Immature natural killer cell (primary cell): Measurements from ENCODE around the gene MYOM1. TPM values are rescaled to one million over a fixed set of nuclear protein-coding genes. Genes with fewer than 3 reads are reported as not detected.

Source experiments
- DNase-seq, 3 donors: peaks; one replicate each; pipeline ENCODE4 v3.0.0; 2022; ENCODE audit warnings: mixed read lengths in 1 of 3
- H3K27ac Mint-ChIP-seq, 6 donors: one replicate each; pipeline ENCODE4 v1.8.0; 2020; ENCODE audit warnings: mixed read lengths in 6 of 6, mild to moderate bottlenecking in 5 of 6, inconsistent platforms in 4 of 6, moderate library complexity in 3 of 6
- H3K27me3 Mint-ChIP-seq, 3 donors: one replicate each; pipeline ENCODE4 v1.8.0; 2020 to 2021; ENCODE audit warnings: low read depth in 3 of 3, mild to moderate bottlenecking in 3 of 3, mixed read lengths in 3 of 3, moderate library complexity in 3 of 3, inconsistent platforms in 1 of 3
- H3K36me3 Mint-ChIP-seq, 3 donors: one replicate each; pipeline ENCODE4 v1.8.0; 2020; ENCODE audit warnings: mixed read lengths in 3 of 3, inconsistent platforms in 2 of 3, mild to moderate bottlenecking in 2 of 3
- H3K4me1 Mint-ChIP-seq, 2 donors: one replicate each; pipeline ENCODE4 v1.8.0; 2020; ENCODE audit warnings: inconsistent platforms in 2 of 2, mild to moderate bottlenecking in 2 of 2, mixed read lengths in 2 of 2, moderate library complexity in 1 of 2
- H3K4me3 Mint-ChIP-seq, 5 donors: one replicate each; pipeline ENCODE4 v1.8.0; 2020; ENCODE audit warnings: mild to moderate bottlenecking in 5 of 5, mixed read lengths in 5 of 5, inconsistent platforms in 3 of 5, moderate library complexity in 3 of 5
- H3K9me3 Mint-ChIP-seq, 6 donors: one replicate each; pipeline ENCODE4 v1.8.0; 2020; ENCODE audit warnings: mild to moderate bottlenecking in 6 of 6, mixed read lengths in 6 of 6, inconsistent platforms in 4 of 6, moderate library complexity in 3 of 6
- polyA plus RNA-seq, 3 donors: library from polyadenylated mRNA; unstranded; fragments of 300-500 nt; fragmentation: Illumina TruSeq; gene quantifications; one replicate each; pipeline ENCODE4 v1.2.3, GENCODE V29; 2021

The MYOM1 gene
- polyA plus RNA-seq, 3 donors from 2014 or later, result 0.72 to 1.2 TPM; not detected in 1

DNA sequence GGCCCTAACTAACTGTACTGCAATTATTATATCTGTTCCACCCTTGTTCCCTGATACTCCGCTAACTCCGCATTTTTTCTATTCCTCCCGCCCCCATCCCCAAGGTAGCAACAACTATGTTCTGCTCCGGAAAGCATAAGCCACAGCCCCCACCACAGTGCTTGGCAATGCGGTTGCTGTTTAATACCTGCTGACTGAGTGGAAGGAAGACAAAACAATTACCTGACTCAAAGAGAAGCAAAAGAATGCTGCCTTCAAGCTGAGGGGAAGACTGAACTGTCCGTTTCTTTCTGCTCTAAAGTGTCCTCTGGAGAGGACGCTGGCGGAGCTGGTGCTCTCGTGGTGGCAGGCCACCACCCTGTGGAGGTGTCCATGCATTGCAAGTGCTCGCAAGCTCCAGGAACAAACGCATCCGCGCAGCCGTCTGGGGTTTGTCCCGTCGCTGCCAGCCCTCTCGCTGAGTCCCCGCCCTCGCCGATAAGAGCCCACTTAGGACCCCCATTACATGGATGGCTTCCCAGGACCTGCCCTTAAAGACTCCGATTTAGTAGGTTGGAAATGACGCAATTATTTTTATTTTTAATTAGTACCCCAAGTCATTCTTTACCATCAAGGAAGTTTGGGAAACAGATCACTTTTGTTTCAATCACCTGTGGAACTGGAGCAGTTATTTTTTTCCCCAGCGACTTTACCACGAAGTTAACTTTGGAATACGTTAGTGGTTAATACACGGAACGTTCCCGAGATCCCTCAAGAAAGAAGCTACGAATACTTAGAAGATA lies 26.3 kb upstream of the MYOM1 start:
- H3K27ac Mint-ChIP-seq, result peak overlapping the region; percentile 96 to 99 (median 99)
- peaks cover 12 to 32% (median 30%) of the 10 kb centered on the region in 3 donors for H3K27me3 Mint-ChIP-seq
- H3K36me3 Mint-ChIP-seq, result peaks cover 7 to 19% (median 18%) of the 10 kb centered on the region in 3 donors
- DNase-seq, result peak; percentile 71 to 78 (median 76)
- H3K4me3 Mint-ChIP-seq, result peak overlapping the region; percentile 88 to 99 (median 96)
- peaks cover 44 to 63% of the 10 kb centered on the region in 2 donors for H3K4me1 Mint-ChIP-seq
- H3K9me3 Mint-ChIP-seq, result no peaks in the 10 kb centered on the region

DNA sequence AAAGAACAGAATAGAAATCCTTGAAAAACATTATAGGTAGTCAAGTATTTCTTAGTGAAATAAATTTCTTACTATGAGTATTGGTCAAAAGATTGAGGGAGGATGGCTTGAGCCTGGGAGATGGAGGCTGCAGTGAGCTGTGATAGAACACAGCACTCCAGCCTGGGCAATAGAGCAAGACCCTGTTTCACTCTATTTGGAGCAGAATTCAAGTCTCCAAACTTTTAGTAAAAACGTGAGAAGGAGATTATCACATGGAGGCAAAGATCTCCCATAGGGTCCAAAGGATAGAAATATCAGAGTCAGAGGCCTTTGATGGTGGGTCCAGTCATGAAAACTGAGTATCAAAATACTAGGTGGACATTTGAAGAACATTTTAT lies 25.4 kb upstream of the MYOM1 start:
- no peaks in the 10 kb centered on the region for H3K9me3 Mint-ChIP-seq
- H3K4me1 Mint-ChIP-seq, result peaks cover 37 to 54% of the 10 kb centered on the region in 2 donors
- H3K36me3 Mint-ChIP-seq, result peaks cover under 1 to 20% (median 19%) of the 10 kb centered on the region in 3 donors
- peak overlapping the region; percentile 72 to 99 (median 98) for H3K27ac Mint-ChIP-seq
- peak overlapping the region; percentile 88 to 99 (median 96) for H3K4me3 Mint-ChIP-seq
- DNase-seq, result no peak
- peaks cover 12 to 32% (median 30%) of the 10 kb centered on the region in 3 donors for H3K27me3 Mint-ChIP-seq

DNA sequence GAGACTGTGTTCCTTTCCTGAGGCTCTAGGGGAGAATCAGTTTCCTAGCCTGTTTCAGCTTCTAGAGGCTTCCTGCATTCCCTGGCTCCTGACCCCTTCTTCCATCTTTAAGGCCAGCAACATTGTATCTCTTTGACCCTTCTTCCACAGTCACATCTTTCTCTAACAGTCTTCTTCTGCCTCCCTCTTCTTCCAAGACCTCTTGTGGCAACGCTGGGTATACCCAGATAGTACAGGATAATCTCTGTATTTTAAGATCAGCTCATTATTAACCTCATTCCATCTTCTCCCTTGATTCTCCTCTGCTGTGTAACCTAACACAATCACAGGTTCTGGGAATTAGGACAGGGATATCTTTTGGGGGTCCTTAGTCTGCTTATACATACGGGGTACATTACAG lies 19.0 kb upstream of the MYOM1 start:
- Mint-ChIP-seq H3K27ac (peak overlapping the region in 1 of 6 donors; percentile 51), H3K4me1 (peaks cover 0 to 13% of the 10 kb centered on the region in 2 donors), H3K36me3 (peaks cover 0 to 14% (median 7%) of the 10 kb centered on the region in 3 donors), H3K27me3 (peaks cover 0 to 3% (median 0%) of the 10 kb centered on the region in 3 donors), H3K9me3 (no peaks in the 10 kb centered on the region), H3K4me3 (no peak overlapping the region)
- no peak for DNase-seq

DNA sequence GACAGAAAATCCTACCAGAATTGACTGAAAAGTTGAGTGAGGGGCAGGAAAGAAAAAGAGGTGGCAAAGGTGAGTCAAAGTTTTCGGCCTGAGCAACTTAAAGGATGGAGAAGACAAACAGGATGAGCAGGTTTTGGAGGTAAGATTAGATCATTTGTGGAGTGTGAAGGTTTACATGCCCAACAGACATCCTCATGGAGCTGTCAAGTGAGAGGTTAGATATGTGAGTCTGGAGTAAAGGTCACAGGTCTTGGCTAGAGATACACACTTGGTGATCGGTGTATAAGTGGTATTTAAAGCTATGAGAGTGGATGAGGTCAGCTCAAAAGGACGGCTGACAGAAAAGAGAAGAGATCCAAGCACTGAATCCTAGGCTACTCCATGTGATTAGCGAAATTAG lies 16.7 kb upstream of the MYOM1 start:
- Mint-ChIP-seq H3K4me1 (peaks cover 0 to 6% of the 10 kb centered on the region in 2 donors), H3K27me3 (no peaks in the 10 kb centered on the region), H3K36me3 (peaks cover 0 to 7% (median 7%) of the 10 kb centered on the region in 3 donors), H3K9me3 (no peaks in the 10 kb centered on the region), H3K4me3 (no peak overlapping the region), H3K27ac (no peak overlapping the region)
- no peak for DNase-seq

DNA sequence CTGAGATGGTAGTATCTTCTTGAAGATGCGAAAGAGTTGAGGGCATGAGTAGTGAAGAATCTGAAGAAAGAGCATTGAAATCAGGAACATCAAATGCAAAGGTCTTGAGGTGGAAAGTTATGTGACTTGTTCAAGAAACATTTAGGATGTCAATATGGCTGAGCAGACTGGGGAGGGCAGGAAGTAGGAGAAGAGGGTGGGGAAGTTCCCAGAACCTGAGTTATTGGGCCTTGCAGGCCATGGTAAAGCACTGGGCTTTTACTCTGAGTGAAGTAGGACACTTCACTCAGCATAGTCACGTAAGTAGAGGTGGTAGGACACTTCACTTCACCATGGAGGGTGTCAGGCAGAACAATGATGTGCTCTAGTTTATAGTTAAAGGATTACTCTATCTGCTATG lies 16.1 kb upstream of the MYOM1 start:
- Mint-ChIP-seq H3K36me3 (peaks cover 4 to 10% (median 9%) of the 10 kb centered on the region in 3 donors), H3K4me3 (no peak overlapping the region), H3K27ac (no peak overlapping the region), H3K27me3 (no peaks in the 10 kb centered on the region), H3K4me1 (peaks cover 0 to 6% of the 10 kb centered on the region in 2 donors), H3K9me3 (no peaks in the 10 kb centered on the region)
- DNase-seq, result no peak

DNA sequence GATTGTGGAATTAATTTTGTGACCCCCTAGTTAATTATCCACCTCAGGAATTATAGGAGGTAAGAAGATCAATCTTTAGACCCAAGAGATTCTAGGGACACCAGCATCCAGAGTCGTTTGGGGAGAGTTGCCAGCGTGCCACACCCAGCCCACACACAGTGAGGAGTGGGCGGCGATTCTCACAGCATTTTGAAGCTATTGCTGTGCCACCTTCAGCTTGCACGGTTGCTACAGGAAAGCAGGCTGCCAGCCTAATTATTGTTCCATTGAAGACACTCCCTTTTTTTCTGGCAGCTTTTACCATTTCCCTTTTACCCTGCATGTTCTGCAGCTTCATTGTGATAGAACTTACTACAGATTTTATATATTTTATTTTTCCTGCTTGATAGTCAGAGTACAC lies 14.7 kb upstream of the MYOM1 start:
- Mint-ChIP-seq H3K4me1 (peaks cover 0 to 6% of the 10 kb centered on the region in 2 donors), H3K27me3 (no peaks in the 10 kb centered on the region), H3K4me3 (no peak overlapping the region), H3K27ac (no peak overlapping the region), H3K9me3 (no peaks in the 10 kb centered on the region), H3K36me3 (peaks cover 4 to 6% (median 4%) of the 10 kb centered on the region in 3 donors)
- no peak for DNase-seq

DNA sequence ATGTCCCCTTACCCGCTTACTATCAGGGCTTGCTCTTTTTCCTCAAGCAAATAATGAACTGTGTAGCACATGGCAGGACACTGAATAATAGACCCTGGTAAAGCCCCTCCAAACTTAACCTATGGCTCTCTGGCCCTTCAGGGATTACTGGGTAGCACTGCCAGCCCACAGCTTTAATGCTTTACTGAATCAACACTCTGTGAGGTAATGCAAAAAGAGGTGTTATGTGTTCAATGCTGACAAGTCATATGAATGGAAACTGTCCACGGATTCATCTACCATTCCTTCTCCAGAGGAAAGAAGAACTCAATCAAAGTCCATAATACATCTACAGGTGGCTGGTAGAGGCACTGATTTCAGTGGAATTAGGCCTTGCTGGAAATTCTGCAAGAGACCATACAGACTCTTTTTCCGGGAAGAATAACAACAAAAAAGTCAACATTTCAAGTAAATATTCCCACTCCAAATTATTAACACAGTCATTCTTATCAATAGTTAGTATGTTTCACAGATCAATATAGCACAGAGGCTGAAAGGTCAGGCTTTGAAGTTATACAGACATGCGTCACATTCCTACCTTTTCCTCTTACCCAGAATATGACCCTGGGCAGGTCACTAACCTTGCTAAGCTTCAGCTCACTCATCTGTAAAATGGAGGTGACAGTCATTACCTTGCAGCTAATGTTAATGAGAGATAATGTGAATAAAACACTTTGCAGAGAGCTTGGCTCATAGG lies 13.8 kb upstream of the MYOM1 start:
- Mint-ChIP-seq H3K27ac (no peak overlapping the region), H3K27me3 (no peaks in the 10 kb centered on the region), H3K4me3 (no peak overlapping the region), H3K9me3 (no peaks in the 10 kb centered on the region), H3K4me1 (no peaks in the 10 kb centered on the region), H3K36me3 (peaks cover 4 to 6% (median 4%) of the 10 kb centered on the region in 3 donors)
- no peak for DNase-seq

DNA sequence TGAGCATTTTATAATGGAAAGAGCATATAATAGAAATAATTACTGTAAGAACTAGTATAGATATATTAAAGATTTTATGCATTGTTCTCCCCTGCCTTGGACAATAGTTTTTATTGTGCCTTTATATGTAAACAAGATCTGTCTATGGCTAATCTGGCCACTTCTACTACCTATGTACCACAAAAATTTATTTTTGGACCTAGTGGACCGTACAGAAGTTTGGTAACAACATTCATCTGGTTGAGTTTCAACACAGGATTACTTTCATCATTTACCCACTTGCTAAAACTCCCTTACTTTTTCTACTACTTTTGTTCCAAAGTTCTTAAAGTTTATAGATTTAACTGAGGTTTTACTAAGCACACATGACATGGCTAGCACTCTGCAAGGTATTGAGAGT lies 13.2 kb upstream of the MYOM1 start:
- Mint-ChIP-seq H3K4me1 (no peaks in the 10 kb centered on the region), H3K9me3 (no peaks in the 10 kb centered on the region), H3K36me3 (peaks cover 4 to 6% (median 4%) of the 10 kb centered on the region in 3 donors), H3K4me3 (no peak overlapping the region), H3K27ac (no peak overlapping the region), H3K27me3 (no peaks in the 10 kb centered on the region)
- DNase-seq, result no peak

DNA sequence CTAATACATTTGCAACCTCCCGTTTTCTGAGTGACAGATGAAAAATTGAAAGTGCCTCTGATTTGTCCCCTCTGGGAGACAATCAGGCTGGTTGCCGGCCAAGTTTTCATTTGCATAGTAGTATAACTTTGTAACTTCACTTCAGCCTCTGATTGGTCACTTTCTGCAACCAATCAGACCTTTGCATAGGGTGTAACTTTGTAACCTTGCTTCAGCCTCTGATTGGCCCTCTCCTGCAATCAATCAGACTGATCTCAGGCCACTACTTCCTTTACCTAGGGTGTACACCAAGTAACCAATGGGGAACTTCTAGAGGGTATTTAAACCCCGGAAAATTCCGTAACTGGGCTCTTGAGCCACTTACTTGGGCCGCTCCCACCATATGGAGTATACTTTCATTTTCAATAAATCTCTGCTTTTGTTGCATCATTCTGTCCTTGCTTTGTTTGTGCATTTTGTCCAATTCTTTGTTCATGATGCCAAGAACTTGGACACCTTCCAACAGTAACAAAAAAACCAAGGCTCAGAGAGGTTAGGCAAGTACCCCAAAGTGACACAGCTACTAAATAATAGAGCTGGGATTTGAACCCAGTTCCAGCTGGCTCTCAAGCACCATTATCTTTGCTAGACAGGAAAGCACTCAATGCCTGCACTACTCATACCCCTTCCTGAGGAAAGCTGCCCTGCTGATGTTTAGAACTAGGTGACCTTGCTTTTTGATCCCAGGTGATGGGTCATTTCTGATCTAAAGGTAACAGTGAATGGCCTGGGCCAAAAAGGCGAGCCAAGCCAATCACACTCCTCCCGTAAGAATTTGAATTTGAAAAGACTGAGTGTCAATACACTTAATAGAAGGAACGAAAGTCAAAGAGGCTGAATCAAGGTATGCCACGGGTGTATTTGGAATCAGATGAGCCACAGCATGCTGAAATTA lies 10.9 kb upstream of the MYOM1 start:
- no peaks in the 10 kb centered on the region for H3K9me3 Mint-ChIP-seq
- peaks cover 0 to 2% (median 0%) of the 10 kb centered on the region in 3 donors for H3K27me3 Mint-ChIP-seq
- no peak for DNase-seq
- peaks cover 4 to 7% (median 6%) of the 10 kb centered on the region in 3 donors for H3K36me3 Mint-ChIP-seq
- H3K4me1 Mint-ChIP-seq, result no peaks in the 10 kb centered on the region
- no peak overlapping the region for H3K27ac Mint-ChIP-seq
- no peak overlapping the region for H3K4me3 Mint-ChIP-seq

DNA sequence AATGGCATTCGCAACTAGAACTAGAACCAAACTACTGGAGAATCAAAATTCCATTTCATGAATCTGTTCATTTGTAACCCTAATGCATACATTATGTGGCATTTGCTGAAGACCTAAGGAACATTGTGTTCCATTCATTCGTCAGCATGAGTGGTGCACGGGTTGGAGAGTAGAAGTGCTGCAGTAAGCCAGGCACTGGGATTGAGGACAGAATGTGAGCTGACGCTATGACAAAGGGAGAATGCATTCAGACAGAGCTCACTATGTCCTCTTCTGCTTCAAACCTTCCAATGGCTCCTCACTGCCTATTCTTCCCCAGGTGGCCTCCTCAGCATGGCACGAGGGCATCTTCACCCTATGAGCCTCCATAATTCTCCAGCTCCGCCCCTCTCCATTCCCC lies 6.3 kb upstream of the MYOM1 start:
- H3K4me3 Mint-ChIP-seq, result no peak overlapping the region

DNA sequence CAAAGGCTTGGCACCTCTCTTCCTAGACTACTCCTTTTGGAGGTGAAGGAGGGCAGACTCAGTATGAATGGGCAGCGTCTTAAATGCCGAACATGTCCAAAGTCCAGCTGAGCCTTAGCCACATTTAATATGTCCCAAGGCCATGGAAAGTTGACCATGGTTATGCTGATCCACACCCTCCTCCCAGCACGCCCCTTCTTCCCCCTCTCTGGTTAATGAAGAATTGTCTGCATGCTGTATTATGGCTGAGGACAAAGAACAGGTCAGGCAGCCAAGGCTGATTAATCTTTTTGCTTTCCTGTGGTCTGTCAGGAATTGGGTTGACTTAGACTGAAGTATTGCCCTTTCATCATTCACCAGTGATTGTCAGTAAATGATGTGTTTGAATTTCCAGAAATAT lies 5.8 kb upstream of the MYOM1 start:
- H3K27me3 Mint-ChIP-seq, result peaks cover 0 to 5% (median 2%) of the 10 kb centered on the region in 3 donors
- H3K36me3 Mint-ChIP-seq, result peaks cover 0 to 3% (median 0%) of the 10 kb centered on the region in 3 donors
- DNase-seq, result no peak
- no peaks in the 10 kb centered on the region for H3K4me1 Mint-ChIP-seq
- H3K9me3 Mint-ChIP-seq, result no peaks in the 10 kb centered on the region
- no peak overlapping the region for H3K4me3 Mint-ChIP-seq
- H3K27ac Mint-ChIP-seq, result no peak overlapping the region

More for the DNA sequence above, 6.3 kb upstream of the MYOM1 start:
- H3K4me1 Mint-ChIP-seq, result no peaks in the 10 kb centered on the region
- H3K27me3 Mint-ChIP-seq, result peaks cover 0 to 5% (median 2%) of the 10 kb centered on the region in 3 donors
- H3K27ac Mint-ChIP-seq, result no peak overlapping the region
- H3K9me3 Mint-ChIP-seq, result no peaks in the 10 kb centered on the region
- DNase-seq, result no peak
- H3K36me3 Mint-ChIP-seq, result peaks cover 2 to 5% (median 4%) of the 10 kb centered on the region in 3 donors

DNA sequence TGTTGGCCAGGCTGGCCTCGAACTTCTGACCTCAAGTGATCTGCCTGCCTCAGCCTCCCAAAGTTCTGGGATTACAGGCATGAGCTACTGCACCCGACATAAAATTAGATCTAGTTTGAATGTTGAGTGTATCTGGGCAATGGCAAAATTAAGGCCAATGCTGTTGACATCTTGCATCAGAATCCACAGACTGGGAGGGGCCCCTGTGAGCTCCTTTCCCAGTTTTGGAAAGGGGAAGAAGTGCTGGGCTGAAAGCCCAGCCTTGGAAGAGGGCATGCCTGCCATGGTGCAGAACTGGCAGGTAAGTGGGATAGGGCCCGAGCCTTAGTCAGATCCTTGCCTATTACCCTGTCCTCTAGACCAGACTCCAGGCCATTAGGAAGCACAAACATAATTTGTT lies 4.5 kb upstream of the MYOM1 start:
- Mint-ChIP-seq H3K36me3 (peaks cover 0 to 3% (median 0%) of the 10 kb centered on the region in 3 donors), H3K4me3 (no peak overlapping the region), H3K27ac (no peak overlapping the region)

DNA sequence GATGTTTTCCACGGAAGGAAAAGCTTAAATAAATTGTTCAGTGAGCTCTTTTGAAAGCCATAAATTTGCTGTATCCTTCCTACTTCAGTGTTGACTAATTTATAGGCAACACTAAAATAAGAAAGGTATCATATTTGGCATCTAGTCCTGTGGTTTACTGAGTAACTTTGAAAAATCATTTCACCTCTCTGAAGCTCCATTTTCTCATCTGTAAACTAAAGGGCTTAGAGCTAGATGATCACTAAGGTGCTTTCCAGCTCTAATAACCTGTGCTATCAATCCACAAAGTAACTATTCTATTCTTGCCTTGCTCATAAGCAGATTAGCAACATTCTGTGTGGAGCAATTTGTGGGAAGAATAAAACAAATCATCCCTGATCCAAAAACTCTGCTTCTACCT lies 3.6 kb upstream of the MYOM1 start:
- Mint-ChIP-seq H3K9me3 (no peaks in the 10 kb centered on the region), H3K27ac (no peak overlapping the region), H3K4me3 (no peak overlapping the region), H3K36me3 (peaks cover 0 to 3% (median 0%) of the 10 kb centered on the region in 3 donors), H3K27me3 (peaks cover 0 to 5% (median 2%) of the 10 kb centered on the region in 3 donors), H3K4me1 (no peaks in the 10 kb centered on the region)
- no peak for DNase-seq

More for the DNA sequence above, 4.5 kb upstream of the MYOM1 start:
- Mint-ChIP-seq H3K27me3 (peaks cover 0 to 5% (median 2%) of the 10 kb centered on the region in 3 donors), H3K4me1 (no peaks in the 10 kb centered on the region), H3K9me3 (no peaks in the 10 kb centered on the region)
- DNase-seq, result no peak
